Mucosa of rectum (tissue), 2 donors: Measurements from ENCODE around the gene TRAPPC1.
A peak's percentile ranks its signal among the peaks of the same experiment; 100 is the strongest.
"Not testable (repeated sequence)": the region's sequence is repeated elsewhere in the genome, so short reads cannot be mapped to it uniquely, and the experiment has no call there.

ENCODE experiments used
- H3K27ac ChIP-seq, 2 donors: one replicate each; pipeline ENCODE4 v1.7.0; 2013; ENCODE audit warnings: inconsistent platforms in 2 of 2, low read depth in 2 of 2, low read length in 2 of 2
- H3K27me3 ChIP-seq, 2 donors: one replicate each; pipeline ENCODE4 v1.7.0; 2013; ENCODE audit warnings: low read length in 2 of 2; ENCODE audit not compliant: control insufficient read depth in 2 of 2, insufficient read depth in 2 of 2
- H3K36me3 ChIP-seq, 2 donors: one replicate each; pipeline ENCODE4 v1.7.0; 2013; ENCODE audit warnings: low read length in 2 of 2; ENCODE audit not compliant: control insufficient read depth in 2 of 2, insufficient read depth in 2 of 2
- H3K4me1 ChIP-seq, 2 donors: one replicate each; pipeline ENCODE4 v1.7.0; 2013; ENCODE audit warnings: low read length in 2 of 2, mild to moderate bottlenecking in 1 of 2; ENCODE audit not compliant: control insufficient read depth in 2 of 2, insufficient read depth in 2 of 2
- H3K4me3 ChIP-seq, 2 donors: one replicate each; pipeline ENCODE4 v1.7.0; 2013; ENCODE audit warnings: low read length in 2 of 2
- H3K9ac ChIP-seq, 2 donors: one replicate each; pipeline ENCODE4 v1.7.0; 2013; ENCODE audit warnings: low read length in 2 of 2, low read depth in 1 of 2, mild to moderate bottlenecking in 1 of 2
- H3K9me3 ChIP-seq, 2 donors: one replicate each; pipeline ENCODE4 v1.7.0; 2013; ENCODE audit warnings: low read length in 2 of 2; ENCODE audit not compliant: control insufficient read depth in 2 of 2
- donor health status: healthy.
- donor health status: Normal muscosa, but diverticular disease.

TRAPPC1 gene

DNA sequence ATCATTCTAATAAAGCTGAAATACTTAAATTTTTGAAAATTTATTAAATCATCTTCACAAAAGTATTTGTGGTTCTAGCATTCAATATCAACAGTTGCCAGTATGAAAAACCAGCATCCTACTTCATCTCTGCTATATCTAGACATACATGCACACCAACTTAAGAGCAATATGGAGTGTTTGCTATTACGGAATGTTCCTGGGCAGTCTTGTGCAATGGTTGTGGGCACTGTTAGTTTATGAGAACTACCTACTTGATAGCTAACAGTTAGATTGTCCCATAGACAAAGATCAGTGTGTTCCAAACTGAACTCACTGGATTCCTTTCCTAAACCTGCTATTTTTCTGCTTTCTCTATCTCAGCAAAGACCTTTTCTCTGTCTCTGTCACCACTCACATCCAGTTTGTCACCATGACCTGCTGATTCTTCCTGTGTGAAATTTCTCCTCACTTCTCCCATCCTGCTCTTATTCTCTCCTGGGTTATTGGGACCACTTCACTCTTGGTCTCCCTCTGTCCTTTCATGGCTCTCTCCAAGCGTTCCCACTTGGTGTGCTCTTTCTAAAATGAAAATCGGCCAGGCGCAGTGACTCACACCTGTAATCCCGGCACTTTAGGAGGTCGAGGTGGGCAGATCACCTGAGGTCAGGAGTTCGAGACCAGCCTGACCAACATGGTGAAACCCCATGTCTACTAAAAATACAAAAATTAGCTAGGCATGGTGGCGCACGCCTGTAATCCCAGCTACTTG lies 27.9 kb upstream of the TRAPPC1 start:
- no peaks in the 10 kb centered on the region for H3K36me3 ChIP-seq
- H3K27me3 ChIP-seq: peaks cover 0 to 3% of the 10 kb centered on the region in 2 donors
- no peak overlapping the region for H3K9ac ChIP-seq
- no peak overlapping the region for H3K27ac ChIP-seq
- H3K4me3 ChIP-seq: no peak overlapping the region
- no peaks in the 10 kb centered on the region for H3K4me1 ChIP-seq
- H3K9me3 ChIP-seq: no peaks in the 10 kb centered on the region

DNA sequence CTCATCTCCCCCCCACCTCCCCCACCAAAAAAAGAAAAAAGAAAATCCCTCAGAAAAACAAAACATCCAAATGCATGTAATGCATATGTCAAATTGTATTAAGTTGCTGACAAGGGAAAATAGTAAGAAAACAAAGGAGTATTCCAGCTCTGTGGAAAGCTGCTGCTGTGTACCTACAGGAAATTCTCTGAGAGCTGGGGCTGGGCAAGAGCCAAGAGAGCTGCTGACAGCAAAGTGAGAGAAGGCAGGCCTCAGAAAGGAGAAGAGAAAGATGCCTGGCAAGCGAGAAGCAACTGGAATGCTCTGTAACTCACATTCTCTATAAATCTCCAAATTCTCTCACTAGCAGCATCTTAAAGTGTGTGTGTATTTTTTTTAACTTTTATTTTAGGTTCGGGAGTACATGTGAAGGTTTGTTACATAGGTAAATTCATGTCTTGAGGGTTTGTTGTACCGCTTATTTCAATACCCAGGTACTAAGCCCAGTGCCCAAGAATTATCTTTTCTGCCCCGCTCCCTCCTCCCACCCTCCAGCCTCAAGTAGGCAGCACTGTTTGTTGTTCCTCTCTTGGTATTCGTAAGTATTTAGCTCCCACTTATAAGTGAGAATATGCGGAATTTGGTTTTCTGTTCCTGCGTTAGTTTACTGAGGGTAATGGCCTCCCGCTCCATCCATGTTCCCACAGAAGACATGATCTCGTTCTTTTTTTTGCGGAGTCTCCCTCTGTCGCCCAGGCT lies 24.7 kb upstream of the TRAPPC1 start:
- Histone ChIP-seq H3K4me1 (no peaks in the 10 kb centered on the region), H3K4me3 (no peak overlapping the region), H3K27ac (no peak overlapping the region), H3K9me3 (no peaks in the 10 kb centered on the region), H3K9ac (no peak overlapping the region), H3K36me3 (no peaks in the 10 kb centered on the region), H3K27me3 (peaks cover 0 to 3% of the 10 kb centered on the region in 2 donors)

DNA sequence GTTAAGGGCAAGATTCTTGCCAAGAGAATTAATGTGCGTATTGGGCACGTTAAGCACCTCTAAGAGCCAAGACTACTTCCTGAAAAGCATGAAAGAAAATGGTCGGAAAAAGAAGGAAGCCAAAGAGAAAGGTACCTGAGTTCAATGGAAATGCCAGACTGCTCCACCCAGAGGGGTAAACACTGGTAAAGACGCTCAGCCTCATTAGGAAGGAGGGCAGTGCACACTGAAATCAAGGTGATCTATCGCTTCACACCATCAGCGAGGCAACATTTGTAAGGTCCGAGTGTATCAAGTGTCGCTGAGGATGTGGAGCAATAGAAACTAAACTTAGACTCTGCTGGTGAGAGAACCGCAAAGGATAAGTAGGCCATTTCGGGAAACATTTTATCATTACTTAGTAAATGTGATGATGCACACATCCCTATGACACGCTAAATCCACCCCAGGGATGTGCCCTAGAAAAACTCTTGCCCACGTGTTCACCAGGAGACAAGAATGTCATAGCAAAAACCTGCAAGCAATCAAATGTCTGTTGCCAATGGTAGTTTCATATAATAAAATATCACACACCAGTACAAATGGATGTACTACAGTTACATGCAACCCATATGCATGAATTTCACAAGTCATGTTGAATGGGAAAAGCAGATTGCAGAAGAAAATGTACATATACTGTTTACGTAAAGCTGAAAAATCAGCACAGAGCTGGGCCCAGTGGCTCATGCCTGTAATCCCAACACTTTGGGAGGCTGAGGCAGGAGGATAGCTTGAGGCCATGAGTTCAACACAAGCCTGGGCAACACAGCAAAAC lies 23.9 kb upstream of the TRAPPC1 start:
- peaks cover 0 to 3% of the 10 kb centered on the region in 2 donors for H3K27me3 ChIP-seq
- no peaks in the 10 kb centered on the region for H3K4me1 ChIP-seq
- H3K36me3 ChIP-seq: no peaks in the 10 kb centered on the region
- H3K9me3 ChIP-seq: no peaks in the 10 kb centered on the region
- H3K9ac ChIP-seq: no peak overlapping the region
- H3K27ac ChIP-seq: no peak overlapping the region
- H3K4me3 ChIP-seq: no peak overlapping the region

DNA sequence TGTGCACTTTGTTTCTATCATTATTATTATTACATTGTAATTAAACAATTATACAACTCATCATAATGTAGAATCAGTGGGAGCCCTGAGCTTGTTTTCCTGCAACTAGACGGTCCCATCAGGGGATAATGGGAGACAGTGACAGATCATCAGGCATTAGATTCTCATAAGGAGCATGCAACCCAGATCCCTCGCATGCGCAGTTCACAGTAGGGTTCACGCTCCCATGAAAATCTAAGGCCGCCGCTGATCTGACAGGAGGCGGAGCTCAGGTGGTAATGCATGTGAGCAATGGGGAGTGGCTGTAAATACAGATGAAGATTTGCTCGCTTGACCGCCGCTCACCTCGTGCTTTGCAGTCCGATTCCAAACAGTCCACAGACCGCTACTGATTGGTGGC lies 21.5 kb upstream of the TRAPPC1 start:
- H3K36me3 ChIP-seq, H3K9me3 ChIP-seq, H3K27ac ChIP-seq, H3K4me3 ChIP-seq, H3K4me1 ChIP-seq, H3K27me3 ChIP-seq, H3K9ac ChIP-seq: not testable (repeated sequence)

DNA sequence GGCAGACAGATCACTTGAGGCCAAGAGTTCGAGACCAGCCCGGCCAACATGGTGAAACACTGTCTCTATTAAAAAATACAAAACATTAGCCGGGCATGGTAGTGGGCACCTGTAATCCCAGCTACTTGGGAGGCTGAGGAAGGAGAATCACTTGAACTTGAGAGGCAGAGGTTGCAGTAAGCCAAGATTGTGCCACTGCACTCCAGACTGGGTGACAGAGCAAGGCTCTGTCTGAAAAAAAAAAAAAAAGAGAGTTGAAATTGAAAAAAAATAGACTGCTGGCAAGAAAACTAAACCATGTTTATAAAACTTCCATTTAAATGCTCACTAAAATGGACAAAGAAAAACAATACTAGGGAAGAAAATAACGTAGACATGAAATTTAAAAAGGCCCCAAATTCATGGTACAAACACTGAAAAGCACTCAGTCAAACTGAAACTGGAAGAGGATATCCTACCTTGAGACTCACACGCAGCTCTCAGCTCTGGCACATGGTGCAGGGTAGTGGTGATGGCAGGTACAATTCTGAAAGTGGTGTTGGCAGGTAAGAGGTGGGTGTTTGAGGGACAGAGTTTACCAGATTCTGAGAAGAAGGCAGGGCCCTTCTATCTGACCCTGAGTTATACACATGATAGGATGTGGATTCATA lies 19.5 kb upstream of the TRAPPC1 start:
- H3K4me3 ChIP-seq: no peak overlapping the region
- peaks cover 9 to 25% of the 10 kb centered on the region in 2 donors for H3K36me3 ChIP-seq
- no peaks in the 10 kb centered on the region for H3K4me1 ChIP-seq
- H3K9ac ChIP-seq: no peak overlapping the region
- no peak overlapping the region for H3K27ac ChIP-seq
- no peaks in the 10 kb centered on the region for H3K27me3 ChIP-seq
- no peaks in the 10 kb centered on the region for H3K9me3 ChIP-seq

DNA sequence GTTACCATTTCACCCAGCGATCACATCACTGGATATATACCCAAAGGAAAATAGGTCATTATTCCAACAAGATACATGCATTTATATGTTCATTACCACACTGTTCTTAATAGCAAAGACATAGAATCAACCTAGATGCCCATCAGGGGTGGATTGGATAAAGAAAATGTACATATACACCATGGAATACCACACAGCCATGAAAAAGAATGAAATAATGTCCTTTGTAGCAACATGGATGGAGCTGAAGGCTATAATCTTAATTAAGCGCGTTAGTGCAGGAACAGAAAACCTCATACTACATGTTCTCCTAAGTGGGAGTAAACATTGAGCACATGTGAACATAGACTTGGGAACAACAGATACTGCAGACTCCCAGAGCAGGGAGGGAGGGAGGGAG lies 18.8 kb upstream of the TRAPPC1 start:
- no peak overlapping the region for H3K4me3 ChIP-seq
- no peak overlapping the region for H3K9ac ChIP-seq
- no peaks in the 10 kb centered on the region for H3K9me3 ChIP-seq
- no peaks in the 10 kb centered on the region for H3K4me1 ChIP-seq
- no peak overlapping the region for H3K27ac ChIP-seq
- H3K36me3 ChIP-seq: peaks cover 15 to 32% of the 10 kb centered on the region in 2 donors
- H3K27me3 ChIP-seq: no peaks in the 10 kb centered on the region

DNA sequence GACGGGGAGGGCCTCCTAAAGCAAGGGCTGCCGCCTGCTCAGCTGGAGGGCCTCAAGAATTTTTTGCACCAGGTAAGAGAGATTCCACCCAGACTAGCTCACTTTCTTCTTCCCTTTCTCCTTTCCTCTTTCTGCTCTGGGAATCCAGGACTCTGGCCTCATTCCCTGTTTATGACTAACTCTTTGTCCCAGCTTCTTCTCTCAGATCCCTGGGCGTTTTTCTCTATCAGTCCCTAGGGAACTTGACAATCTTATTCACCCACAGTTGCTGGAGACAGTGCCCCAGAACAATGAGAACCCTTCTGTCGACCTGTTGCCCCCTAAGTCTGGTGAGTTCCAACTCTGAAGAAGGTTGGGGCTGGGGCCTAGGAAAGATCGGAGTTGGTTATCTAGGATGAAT lies 15.9 kb upstream of the TRAPPC1 start:
- no peak overlapping the region for H3K27ac ChIP-seq
- no peaks in the 10 kb centered on the region for H3K9me3 ChIP-seq
- H3K4me3 ChIP-seq: no peak overlapping the region
- peaks cover 34 to 56% of the 10 kb centered on the region in 2 donors for H3K36me3 ChIP-seq
- H3K9ac ChIP-seq: no peak overlapping the region
- no peaks in the 10 kb centered on the region for H3K4me1 ChIP-seq
- no peaks in the 10 kb centered on the region for H3K27me3 ChIP-seq

DNA sequence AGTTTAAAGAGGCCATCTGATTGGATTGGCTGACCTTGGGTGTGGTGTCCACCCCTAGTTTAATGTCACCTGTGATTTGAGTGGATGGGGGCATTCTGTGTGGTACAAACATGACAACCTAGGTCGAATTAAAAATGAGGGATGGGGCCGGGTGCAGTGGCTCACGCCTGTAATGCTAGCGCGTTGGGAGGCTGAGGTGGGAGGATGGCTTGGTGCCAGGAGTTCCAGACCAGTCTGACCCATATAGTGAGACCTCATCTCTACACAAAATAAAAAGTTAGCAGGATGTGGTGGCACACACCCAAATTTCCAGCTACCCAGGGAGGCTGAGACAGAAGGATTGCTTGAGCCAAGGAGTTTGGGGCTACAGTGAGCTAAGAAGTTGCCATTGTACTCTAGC lies 14.7 kb upstream of the TRAPPC1 start:
- Histone ChIP-seq H3K27me3 (no peaks in the 10 kb centered on the region), H3K9me3 (no peaks in the 10 kb centered on the region), H3K4me1 (no peaks in the 10 kb centered on the region), H3K36me3 (peaks cover 34 to 59% of the 10 kb centered on the region in 2 donors), H3K4me3 (no peak overlapping the region), H3K9ac (no peak overlapping the region), H3K27ac (no peak overlapping the region)

DNA sequence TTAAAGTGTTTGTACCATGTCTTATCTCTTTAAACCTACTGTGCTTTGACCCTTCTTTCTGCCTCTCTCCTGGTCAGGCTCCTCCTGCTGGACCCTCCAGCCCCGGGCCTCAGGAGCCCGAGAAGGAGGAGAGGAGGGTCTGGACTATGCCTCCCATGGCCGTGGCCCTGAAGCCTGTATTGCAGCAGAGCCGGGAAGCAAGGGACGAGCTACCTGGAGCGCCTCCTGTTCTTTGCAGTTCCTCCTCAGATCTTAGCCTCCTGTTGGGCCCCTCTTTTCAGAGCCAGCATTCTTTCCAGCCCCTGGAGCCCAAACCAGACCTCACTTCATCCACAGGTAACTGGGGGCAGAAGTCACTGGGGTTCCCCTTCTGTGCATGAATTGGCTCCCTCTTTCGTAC lies 13.9 kb upstream of the TRAPPC1 start:
- peaks cover 37 to 63% of the 10 kb centered on the region in 2 donors for H3K36me3 ChIP-seq
- no peaks in the 10 kb centered on the region for H3K4me1 ChIP-seq
- H3K9ac ChIP-seq: peak overlapping the region in 1 of 2 donors; percentile 3
- H3K27me3 ChIP-seq: no peaks in the 10 kb centered on the region
- H3K4me3 ChIP-seq: no peak overlapping the region
- H3K9me3 ChIP-seq: no peaks in the 10 kb centered on the region
- H3K27ac ChIP-seq: no peak overlapping the region
